ENCODE results near the gene HOXB5.

The HOXB5 gene

DNA sequence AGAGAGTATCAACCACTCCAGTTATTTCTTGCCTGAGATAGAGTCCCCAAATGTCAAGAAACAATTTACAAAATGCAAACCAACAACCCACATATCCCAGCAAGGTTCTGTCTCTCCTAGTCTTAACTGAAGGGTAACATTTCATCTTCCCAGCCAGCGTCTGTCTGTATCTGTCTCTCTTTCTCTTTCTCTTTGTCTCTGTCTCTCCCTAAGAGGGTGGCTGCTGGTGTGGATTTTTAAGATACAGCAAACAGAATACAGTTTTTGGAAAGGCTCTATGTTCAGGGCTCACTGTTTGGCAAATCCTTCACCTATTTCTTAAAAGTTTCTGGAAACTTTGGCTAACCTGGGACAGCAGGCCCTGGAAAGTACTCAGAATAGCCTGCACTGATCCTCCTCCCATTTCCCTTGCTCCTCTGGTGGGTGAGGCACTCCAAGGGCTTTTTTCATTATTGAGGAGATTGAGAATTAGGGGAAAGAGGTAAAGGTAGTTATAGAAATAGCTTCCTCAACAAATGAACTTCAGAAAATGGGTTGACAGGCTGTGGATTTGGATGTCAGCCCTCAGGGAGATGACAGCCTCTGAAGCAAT lies 21.7 kb downstream of the HOXB5 start:
- DNase-seq, result no peak

DNA sequence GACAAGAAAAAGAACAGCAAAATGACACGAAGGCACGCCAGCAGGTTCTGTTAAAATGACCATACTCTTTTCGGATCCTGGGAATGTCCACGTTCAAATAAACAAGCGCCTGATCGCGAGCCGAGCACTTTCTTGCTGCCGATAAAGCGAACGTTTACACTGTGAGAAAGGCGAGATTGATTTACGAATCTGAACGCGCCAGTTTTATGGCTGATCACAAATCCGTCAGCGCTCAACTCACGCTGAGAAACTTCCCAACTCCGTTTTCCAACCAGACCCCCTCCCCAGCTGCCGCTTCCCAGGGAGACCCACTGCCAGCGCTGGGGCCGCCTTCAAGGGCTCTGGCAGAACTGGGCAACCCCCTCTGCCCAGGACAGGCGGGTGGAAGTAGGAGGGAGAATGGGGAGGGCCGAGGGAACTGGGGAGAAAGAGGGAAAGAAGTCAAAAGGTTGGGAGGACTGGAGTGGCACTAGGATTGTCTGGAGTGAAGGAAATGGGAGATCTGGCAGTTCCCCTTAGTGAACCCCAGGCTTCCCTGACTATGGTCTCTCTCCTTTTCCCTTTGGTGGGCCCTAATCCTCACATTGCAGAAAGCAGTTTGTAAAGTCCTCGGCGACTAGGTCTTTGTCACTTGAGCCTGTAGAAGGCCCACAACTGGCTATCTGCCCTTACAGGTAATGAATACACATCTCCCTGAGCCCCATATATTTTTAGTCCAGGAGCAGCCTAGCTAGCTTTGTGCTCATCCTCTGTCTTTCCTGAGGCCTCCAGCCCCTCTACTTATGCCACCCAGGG lies 22.4 kb downstream of the HOXB5 start:
- DNase-seq, result no peak

DNA sequence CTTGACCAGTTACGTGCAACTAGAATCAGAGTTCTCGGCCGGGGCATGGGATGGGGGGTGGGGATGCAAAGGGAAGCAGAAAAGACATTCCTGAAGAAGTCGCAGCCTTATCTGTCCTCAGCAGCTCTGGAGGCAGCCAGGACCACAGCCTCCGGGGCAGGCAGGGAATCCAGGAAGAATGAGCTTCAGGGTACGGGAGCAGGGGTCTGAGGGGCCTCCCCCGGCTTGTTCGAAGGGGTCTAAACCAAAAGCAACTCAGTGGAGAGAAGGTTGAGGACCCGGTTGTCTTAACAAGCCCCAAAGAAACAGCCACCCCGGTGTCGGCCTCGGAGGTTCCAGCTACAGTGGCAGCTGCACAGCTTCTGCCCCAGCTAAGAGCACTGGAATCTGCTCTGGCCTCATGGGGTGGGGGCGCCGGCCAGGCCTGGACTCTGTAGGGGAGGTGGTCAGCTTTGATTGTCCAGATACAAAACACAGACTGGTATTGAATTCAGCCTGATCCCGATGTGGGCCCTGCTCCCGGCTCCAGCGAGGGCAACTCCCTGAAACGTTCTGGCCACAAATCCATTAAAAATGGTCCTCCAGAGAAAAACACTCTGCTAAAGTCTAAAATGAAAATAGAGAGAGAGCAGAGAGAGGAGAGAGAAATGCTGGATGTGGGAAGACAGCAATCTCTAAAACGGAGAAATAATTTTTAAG lies 23.1 kb downstream of the HOXB5 start:
- no peak for DNase-seq

DNA sequence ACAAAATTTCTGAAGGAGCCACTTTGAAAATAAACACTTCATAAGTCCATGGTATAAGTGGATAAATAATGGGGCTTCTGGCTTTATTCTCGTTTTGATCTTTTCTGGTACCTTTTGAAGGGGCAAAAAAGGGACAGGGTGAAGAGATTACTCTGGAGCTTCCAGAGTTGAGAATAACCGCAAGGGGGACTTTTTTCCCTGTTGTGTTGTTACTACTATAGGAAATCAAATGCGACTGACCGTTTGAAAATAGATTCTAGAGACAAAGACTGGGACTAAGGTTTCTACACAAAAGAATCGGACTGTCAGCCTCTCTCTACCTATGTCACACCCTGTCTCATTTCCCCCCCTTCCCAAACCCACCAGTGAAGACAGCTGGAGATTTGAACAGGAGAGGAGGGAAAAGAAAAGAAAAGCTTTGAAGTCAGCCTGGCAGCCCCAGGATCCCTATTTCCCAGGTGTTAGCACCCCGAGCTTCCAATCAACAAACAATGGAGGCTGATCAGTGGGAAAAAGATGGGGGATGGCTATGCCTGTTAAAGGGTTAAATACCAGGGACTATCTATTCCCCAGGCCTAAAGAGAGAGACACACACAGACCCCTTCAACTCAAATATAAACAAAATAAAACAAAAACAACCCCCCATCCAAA lies 23.8 kb downstream of the HOXB5 start:
- no peak for DNase-seq

DNA sequence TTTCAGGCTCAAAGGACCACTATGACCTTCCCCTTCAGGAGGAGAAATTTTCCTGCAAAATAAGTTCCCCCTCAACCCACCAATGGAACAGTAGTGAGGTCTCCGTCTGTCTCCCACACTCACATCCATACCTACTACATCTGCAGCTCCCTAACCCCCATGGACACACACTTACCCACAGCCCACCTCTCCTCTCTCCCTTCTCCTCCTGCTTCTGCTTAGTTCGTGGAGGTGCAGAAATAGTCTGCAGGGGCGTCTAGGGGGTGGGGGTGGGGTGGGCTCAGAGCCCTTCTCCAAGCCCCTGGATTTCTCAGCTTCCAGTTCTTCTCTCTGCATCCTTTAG lies 24.4 kb downstream of the HOXB5 start:
- DNase-seq, result no peak

DNA sequence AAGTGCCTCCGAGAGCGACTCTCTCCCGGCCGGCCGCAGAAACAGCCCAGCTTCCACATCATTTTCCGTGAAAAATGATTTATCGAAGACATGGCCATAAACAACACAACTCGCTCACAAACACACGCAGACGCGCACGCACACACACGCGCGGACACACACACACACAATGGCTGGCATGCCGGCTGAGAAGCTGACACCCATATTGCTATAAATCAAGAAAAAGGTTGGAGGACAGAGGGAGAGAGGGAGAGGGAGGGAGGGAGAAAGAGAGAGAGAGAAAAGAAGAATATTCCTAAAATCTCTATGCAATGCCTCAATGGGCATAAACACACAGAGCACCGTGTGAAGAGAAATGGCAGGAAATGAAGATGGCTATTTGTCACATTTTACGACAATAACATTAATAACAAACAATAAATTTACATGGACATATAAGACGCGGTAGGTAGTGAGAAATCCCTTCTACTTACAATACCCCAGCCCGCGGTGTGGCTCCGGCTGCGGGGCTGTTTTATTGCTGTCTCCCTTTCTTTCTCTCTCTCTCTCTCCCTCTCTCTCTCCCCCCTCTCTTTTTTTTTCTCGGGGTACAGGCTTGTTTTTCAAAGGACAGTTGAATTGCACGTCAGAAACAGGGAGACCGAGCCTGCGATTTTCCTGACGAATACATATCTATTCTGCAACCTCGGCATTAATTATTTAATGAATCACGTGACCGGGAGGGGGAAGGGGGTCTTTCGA lies 24.9 kb downstream of the HOXB5 start:
- DNase-seq, result no peak

DNA sequence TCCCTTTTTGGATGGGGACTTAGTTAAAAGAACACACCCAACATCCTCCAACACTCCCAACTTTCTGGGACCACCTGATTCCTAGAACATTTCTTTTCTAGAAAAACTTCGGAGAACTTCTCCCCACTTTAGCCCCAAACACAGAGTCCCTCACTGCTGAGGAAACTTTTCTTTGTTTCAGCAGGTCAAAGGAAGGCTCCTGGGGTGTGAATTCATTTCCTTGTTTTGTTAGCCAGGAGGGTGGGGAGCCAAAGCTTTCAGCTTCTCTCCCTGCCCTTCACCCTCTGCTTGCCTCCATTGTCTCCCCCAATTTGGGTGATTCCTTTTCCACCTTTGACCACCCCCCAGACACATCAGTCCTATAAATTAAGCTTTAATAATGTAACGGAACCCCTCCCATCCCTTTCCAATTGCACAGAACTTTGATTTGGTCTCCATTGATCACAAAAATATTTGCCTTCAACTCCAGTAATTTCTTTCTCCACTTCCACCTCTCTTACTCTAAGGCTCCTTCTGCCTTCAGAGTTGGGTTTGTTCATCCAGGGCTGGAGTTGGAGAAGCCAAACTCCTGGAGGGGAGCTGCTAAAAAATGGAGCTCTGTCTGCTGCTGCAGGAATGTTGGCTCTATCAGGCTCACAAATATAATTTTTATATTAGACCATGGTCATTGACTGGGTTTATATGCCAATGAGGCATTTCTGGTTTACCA lies 25.8 kb downstream of the HOXB5 start:
- DNase-seq, result no peak

DNA sequence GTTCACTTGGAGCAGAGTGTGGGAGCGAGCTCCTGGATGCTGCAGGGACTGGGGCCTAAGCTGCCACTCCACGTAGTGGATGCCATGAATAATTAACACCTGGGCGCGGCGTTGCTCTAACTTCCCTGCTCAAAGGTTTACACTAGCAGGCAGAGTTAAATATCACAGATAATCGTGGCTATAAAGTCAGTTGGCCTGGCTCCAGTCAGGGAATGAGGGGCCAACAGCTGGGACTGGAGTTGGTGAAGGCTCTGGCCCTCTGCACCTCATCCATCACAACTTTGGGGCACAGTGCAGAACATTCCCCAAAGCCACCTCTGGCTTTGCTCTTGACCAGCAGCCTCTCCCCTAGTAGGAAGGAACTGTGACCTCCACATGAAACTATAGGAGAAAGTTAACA lies 26.4 kb downstream of the HOXB5 start:
- no peak for DNase-seq

DNA sequence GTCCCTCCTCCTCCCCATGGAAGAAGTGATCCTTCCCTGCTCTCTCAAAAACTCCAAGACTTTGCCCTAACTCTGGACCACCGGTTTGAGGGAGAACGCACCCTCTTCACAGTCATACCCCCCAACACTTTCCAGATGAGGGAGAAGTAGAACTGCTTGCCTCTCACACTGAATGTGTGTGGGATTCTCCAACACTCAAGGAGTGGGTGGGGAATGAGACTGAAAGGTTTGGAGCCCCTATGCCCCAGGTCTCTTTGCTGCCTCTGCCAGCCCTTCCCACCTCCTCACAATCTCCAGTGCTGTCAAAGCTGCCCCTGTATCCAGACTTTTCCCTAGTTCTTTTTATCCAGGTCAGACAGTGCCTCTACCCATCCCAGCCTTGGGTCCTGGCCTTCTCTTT lies 26.9 kb downstream of the HOXB5 start:
- DNase-seq, result no peak

DNA sequence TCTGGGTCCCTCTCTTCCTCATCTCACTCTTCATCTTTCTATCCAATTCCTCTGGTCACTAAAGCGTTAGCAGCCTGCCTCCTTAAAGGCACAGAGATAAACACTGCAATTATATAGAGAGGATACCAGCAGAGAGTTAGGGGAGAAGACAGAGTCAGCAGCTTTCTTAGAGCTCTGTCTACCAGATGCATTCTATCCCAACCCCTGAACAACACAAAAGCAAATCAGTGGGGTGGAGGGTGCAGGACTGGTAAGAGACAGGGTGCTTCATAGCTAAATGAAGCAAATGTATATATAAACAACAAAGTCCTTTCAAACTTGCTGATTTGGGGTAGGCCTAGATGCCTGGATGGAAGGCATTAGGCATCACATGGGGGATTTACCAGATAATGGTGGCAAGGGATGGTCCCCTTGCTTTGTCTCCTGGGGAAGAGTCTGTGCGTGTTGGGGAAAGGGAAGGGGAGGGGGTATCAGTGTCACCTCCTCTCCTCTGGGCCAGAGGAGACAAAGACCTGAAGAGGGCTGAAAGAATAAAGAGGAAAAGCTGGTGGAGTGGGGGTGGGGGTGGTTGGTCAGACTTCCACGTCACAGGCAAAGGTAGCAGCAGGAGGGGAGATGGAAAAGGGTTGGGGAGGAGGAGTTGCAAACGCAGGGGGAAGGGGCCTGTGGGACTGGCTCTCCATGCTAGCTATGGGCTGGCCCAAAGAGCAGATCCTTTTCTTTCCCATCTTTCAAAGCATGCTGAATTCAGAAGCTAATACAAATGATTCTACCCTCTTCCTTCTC lies 27.5 kb downstream of the HOXB5 start:
- no peak for DNase-seq

DNA sequence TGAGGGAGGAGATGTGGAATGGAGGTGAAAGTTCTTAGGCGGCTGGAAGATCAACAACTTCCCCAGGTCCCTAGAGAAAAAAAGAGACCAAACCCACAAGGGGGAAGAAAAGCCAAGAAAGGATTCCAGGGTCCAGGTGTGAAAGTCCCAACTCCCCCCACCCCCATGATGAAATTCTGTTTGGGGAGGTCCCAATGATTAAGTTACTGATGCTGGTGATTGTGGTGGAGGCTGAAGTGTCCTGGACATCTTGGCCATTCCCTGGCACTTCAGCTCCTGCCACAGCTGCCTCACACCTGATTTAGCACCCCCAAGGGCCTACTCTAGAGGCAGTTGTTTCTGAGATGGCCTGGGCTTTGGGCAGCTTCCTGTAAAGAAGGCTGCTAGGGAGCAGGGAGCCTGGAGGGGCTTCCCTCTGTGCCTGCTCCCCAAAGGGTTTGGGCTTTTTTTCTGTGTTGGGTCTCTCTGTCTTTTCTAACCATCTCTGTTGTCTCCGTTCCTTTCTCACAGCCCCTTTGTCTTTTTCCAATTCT lies 28.5 kb downstream of the HOXB5 start:
- DNase-seq, result no peak

DNA sequence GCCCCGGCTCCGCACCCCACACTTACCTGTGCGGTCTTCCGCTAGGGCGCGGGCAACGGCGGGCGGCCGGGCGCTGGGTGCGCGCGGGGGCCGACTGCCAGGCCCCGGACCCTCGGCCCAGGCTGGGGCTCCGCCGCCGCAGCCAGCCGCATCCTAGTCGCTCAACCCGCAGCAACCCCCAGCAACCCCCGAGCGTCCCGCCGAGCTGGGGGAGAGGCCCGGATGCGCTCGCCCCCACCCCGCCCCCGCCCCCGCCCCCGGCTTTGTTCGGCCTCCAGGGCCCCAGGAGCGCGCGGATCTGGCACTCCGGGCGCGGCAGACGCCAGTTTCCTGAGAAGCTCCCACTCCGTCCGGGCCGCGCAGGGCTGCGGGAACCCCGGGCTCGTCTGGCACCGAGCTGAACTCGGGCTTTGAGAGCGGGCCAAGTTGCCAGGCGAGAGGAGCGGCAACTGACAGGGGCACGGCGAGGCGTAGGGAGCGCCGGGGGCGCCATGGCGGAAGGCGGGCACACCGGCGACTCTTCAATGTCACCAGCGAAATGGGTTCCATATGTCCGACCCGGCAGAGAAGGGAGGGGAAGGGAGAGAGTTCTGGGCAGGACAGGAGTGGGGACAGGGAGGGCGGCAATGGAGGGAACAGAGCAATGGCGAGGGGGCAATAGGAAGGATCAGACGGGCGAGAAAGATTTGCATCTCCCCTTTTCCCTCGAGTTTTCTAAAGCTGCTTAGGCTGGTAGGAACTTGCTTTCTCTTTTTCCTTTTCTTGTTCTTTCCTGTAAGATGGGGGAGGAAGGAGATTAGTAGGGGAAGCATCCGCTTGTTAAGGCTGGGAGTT lies 29.2 kb downstream of the HOXB5 start:
- no peak for DNase-seq

DNA sequence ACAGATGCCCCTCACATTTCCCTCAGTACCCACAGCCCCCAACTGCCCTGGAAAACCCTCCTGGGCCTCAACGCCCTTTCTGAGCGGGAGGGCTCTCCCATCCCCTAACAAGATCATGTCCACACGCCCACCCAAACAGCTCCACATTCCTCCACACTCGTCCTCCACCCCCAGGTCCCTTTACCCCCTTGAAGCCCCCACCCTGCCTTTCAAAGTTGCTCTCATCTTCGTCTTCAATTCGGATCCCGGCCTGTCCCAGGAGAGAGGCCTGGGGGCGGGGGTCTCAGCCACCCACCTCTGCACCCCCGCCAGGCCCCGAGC lies 29.8 kb downstream of the HOXB5 start:
- no peak for DNase-seq

DNA sequence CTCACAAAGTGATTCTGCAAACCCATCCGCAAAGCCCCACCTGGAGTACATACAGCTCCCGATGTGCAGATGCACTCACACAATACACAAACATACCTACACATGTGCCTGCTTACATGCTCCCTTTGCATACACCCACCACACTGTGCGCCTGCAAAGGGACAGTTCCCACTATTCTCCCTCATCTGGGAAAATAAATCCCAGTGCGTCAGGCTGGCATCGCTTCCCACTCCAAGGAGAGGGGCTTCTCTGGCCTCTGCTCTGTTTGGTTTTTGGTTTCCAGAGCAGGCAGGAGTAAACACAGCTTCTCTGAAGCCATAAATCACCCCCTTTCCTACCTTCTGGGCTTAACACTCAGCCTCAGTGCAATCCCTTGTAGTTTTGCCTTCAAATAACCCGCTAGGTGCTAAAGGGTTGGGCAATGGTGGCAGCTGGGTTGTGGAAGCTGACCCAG lies 30.2 kb downstream of the HOXB5 start:
- no peak for DNase-seq

DNA sequence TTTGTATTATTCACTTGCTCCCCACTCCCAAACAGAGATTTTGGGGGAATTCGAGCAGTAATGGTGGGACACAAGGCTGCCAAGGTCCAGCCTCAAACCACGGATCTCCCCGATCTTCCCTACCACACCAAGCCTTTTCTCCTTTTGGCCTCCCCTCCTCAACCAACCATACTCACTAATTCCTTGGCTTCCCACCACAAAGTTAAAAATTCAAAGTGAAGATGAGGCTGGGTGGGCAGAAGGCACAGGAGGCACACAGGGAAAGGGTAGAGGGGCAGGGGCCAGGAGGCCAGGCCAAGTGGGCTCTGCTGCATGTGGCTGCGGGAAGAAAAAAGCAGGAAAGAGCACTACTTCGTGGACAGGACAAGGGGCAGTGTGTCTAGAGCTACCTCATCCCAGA lies 30.6 kb downstream of the HOXB5 start:
- DNase-seq, result no peak

DNA sequence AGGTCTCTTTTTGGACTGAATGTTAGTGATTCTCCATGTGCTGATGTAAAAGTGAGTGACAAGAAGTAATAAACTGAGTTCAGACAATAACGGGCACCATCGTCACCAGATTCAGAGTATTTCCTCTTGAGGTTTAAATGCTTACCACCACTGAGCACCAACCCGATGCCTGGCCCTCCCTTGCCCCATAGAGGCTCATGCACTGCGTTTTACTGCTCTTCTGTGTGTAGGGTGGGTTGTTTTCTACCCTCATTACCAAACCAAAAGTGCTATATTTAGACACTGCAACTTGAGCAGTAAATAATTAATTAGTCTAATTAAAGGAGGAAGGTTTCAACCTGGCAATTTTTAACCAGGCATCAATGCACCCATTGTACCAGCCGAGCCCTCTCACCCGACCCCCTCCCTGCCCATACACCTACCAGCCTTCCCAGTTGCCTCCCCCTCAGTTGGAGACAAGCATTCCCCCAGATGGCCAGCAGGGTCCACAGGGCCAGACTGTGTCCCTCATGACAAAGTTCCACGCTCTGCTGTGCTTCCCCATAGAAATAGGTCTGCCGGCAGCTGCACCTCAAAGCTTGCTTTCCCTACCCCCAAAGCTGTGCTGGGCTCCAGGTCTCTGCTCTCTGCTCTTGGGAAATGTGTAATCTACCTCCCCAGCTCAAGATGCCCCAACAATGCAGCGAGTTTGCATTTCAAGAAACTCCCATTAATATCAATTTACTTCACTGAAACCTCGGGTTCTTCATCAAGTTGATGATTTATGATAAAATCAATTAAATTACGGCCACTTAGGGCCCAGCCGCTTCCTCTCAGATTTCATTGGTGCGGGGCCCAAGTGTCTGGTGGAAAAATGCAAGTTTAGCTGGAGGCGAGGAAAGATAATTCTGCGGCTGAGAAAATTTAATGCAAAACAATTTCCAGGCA lies 31.4 kb downstream of the HOXB5 start:
- no peak for DNase-seq

DNA sequence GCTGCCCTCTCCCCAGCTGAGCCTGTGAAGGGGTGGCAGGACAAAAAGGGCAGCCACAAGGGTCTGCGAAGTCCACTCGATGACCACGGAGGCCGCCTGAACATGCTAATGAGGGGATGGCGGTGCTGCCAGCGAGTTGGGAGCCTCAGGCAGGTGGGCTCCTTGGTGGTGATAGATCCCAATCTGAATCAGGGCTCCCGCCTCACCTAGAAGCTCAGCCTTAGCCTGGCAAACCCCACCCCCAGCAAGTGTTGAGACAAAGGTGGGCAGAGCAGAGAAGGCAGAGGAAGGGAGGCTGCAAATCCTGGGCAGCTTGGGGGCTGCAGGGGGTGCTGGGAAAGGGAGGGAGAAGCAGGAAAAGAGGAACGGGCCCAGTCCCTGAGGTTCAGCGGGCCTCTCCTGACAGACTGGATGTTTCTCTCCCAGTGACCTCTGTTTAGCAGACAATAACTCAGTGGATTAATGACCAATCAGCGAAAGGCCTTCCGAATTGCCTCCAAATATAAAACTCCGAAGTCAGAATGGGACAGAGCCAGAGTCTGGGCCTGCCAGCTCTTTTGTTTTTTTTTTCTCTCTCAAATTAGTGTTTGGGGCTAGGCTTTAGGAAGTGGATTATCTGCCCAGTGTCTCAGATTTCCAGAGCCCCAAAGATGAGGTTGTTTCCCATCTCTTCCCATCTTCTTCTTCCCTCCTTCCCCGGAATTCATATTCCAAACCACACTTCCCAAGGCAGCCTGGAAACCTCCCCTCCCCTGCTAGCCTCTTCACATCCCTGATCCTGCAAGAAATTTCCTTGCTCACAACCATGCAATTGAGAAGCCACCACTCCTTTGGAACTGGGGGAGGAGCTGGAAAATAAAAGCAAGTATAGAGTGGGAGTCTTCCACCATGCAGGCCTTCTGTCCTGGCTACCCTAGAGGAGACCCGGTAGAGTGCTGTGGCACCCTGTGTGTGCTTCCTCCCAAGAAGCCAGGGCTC lies 33.5 kb downstream of the HOXB5 start:
- DNase-seq, result no peak
